ENCODE data around the gene EGLN2. TPM values are rescaled to one million over a fixed set of nuclear protein-coding genes. Genes with fewer than 3 reads are reported as not detected.
"Not testable (repeated sequence)": the region's sequence is repeated elsewhere in the genome, so short reads cannot be mapped to it uniquely, and the experiment has no call there.

EGLN2 gene
- total RNA-seq, 1 experiment from 2014 or later, result 135 TPM

DNA sequence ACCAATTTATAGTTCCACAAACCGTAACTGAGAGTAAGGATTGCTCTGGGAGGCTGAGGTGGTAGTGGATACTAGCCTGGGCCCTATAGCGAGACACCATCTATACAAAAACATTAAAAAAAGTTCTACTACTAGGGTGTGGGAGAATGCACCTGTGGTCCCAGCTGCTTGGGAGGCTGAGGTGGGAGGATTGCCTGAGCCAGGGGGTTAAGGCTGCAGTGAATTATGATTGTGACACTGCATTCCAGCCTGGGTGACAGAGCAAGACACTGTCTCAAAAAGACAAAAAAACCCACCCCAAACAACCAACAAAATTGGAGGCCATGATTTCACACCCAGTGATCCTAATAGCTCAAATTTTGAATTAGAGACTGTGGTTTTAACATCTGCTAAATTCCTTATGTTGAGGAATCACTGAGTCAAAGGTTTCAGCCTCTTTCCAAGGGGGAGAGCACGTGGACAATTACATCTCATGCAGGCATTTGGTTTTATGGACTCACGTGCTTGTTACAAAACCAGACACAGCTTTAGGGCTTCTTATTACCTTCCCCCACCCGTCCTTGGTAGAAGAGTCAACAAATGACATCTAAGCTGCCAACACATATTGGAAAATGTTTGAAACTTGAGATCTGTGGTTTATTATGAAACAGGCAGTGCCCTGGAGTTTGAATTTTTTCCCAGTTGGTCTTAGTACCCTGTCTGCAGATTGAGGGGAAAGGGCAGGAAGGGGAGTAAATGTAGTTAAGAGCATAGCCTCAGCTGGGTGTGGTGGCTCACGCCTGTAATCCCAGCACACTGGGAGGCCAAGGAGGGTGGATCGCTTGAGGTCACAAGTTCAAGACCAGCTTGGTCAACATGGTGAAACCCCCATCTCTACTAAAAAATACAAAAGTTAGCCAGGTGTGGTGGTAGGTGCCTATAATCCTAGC lies 32.8 kb downstream of the EGLN2 start:
- Histone ChIP-seq H3K4me1 (peaks cover 15% of the 10 kb centered on the region), H3K4me3 (ENCODE audit: low read depth, low read length) (no peak overlapping the region), H3K27me3 (replicated peaks; ENCODE audit: control insufficient read depth, insufficient read depth, low read length) (no peaks in the 10 kb centered on the region), H3K36me3 (ENCODE audit: control insufficient read depth, insufficient read depth, low read length) (no peaks in the 10 kb centered on the region), H3K9me3 (no peaks in the 10 kb centered on the region)
- H3K27me3 Mint-ChIP-seq (ENCODE audit: insufficient read depth, unreplicated experiment), result no peaks in the 10 kb centered on the region
- TSS peak; percentile 78 for BruUV-seq (replicated peaks)
- TF ChIP-seq, protein P1, sequence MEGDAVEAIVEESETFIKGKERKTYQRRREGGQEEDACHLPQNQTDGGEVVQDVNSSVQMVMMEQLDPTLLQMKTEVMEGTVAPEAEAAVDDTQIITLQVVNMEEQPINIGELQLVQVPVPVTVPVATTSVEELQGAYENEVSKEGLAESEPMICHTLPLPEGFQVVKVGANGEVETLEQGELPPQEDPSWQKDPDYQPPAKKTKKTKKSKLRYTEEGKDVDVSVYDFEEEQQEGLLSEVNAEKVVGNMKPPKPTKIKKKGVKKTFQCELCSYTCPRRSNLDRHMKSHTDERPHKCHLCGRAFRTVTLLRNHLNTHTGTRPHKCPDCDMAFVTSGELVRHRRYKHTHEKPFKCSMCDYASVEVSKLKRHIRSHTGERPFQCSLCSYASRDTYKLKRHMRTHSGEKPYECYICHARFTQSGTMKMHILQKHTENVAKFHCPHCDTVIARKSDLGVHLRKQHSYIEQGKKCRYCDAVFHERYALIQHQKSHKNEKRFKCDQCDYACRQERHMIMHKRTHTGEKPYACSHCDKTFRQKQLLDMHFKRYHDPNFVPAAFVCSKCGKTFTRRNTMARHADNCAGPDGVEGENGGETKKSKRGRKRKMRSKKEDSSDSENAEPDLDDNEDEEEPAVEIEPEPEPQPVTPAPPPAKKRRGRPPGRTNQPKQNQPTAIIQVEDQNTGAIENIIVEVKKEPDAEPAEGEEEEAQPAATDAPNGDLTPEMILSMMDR (IDR thresholded peaks at IDR 0.05; ENCODE audit: insufficient read depth in 1 of 2, low read depth in 1 of 2, low read length in 1 of 2, severe bottlenecking in 1 of 2, unreplicated experiment in 1 of 2), result no peak
- peak overlapping the region; percentile 28 for H3K4me3 Mint-ChIP-seq (ENCODE audit: unreplicated experiment)
- H3K27ac Mint-ChIP-seq (ENCODE audit: unreplicated experiment), result peak overlapping the region; percentile 76
- peak; percentile 74 to 80 for DNase-seq
- ChIA-PET CTCF (interaction anchor here (0.7 kb wide), 1 partner anchor 61 kb away, joined by 4 read pairs; no protein-coding TSS in a partner anchor), POLR2A (interaction anchor here (0.5 kb wide), 1 partner anchor 115 kb away, joined by 3 read pairs; the partner anchor contains the start of gene ITPKC)
- peaks cover 11% of the 10 kb centered on the region for H3K36me3 Mint-ChIP-seq (ENCODE audit: insufficient read depth, unreplicated experiment)
- intact Hi-C loops (cut with micrococcal nuclease; ENCODE audit: unreplicated experiment), result no loop called here
- H3K9me3 Mint-ChIP-seq (ENCODE audit: unreplicated experiment), result peaks cover 19% of the 10 kb centered on the region
- H3K4me1 Mint-ChIP-seq (ENCODE audit: low read depth, unreplicated experiment), result peaks cover 21% of the 10 kb centered on the region

GRCh38 chr19:40832431-40832790 lies 33.4 kb downstream of the EGLN2 start:
- peaks cover 11% of the 10 kb centered on the region for H3K36me3 Mint-ChIP-seq (ENCODE audit: insufficient read depth, unreplicated experiment)
- ChIA-PET CTCF (interaction anchor here (0.7 kb wide), 1 partner anchor 60 kb away, joined by 4 read pairs; no protein-coding TSS in a partner anchor), POLR2A (interaction anchor here (0.5 kb wide), 1 partner anchor 115 kb away, joined by 3 read pairs; the partner anchor contains the start of gene ITPKC)
- H3K36me3 ChIP-seq (ENCODE audit: control insufficient read depth, insufficient read depth, low read length); intact Hi-C loops (cut with micrococcal nuclease; ENCODE audit: unreplicated experiment); H3K4me3 Mint-ChIP-seq (ENCODE audit: unreplicated experiment); H3K27me3 Mint-ChIP-seq (ENCODE audit: insufficient read depth, unreplicated experiment); H3K4me3 ChIP-seq (ENCODE audit: low read depth, low read length); H3K9me3 ChIP-seq; BruUV-seq (replicated peaks); H3K27me3 ChIP-seq (replicated peaks; ENCODE audit: control insufficient read depth, insufficient read depth, low read length); DNase-seq: not testable (repeated sequence)
- H3K9me3 Mint-ChIP-seq (ENCODE audit: unreplicated experiment), result peaks cover 19% of the 10 kb centered on the region
- peaks cover 15% of the 10 kb centered on the region for H3K4me1 ChIP-seq
- peak overlapping the region; percentile 76 for H3K27ac Mint-ChIP-seq (ENCODE audit: unreplicated experiment)
- peaks cover 21% of the 10 kb centered on the region for H3K4me1 Mint-ChIP-seq (ENCODE audit: low read depth, unreplicated experiment)

DNA sequence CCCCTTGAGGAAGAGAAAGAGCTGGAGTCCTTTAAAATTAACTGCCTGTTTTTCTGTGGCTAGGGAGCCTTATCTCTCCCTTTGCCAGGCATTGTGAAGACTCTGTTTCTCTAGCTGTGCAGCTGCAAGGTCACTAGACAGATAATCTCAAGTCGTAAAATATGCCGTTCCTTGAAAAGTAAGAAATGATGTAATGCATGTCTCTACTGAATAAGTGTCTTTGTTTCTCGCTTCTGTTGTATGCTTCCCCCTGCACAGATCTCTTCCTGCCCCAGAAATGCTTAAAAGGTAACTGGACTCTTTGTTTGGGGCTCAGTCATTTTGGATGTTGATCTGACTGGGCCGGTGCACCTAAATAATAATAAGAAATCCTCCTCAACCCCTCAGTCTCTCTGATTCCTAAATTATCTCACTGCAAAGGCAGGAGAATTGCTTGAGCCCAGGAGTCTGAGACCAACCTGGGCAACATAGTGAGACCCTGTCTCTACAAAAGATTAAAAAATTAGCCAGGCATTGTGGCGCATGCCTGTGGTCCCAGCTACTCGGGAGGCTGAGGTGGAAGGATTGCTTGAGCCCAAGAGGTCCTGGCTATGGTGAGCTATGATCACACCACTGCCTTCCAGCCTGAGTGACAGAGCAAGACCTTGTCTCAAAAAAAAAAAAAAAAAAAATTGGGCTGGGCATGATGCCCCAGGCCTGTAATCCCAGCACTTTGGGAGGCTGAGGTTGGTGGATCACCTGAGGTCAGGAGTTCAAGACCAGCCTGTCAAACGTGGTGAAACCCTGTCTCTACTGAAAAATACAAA lies 34.9 kb downstream of the EGLN2 start:
- Mint-ChIP-seq H3K4me1 (ENCODE audit: low read depth, unreplicated experiment) (peaks cover 28% of the 10 kb centered on the region), H3K27ac (ENCODE audit: unreplicated experiment) (peak overlapping the region; percentile 76), H3K4me3 (ENCODE audit: unreplicated experiment) (peak overlapping the region; percentile 34), H3K9me3 (ENCODE audit: unreplicated experiment) (peaks cover 16% of the 10 kb centered on the region)
- H3K4me1 ChIP-seq, result peaks cover 15% of the 10 kb centered on the region
- H3K36me3 Mint-ChIP-seq (ENCODE audit: insufficient read depth, unreplicated experiment); H3K4me3 ChIP-seq (ENCODE audit: low read depth, low read length); intact Hi-C loops (cut with micrococcal nuclease; ENCODE audit: unreplicated experiment); H3K27me3 Mint-ChIP-seq (ENCODE audit: insufficient read depth, unreplicated experiment); H3K9me3 ChIP-seq; POLR2A ChIA-PET; H3K27me3 ChIP-seq (replicated peaks; ENCODE audit: control insufficient read depth, insufficient read depth, low read length); H3K36me3 ChIP-seq (ENCODE audit: control insufficient read depth, insufficient read depth, low read length): not testable (repeated sequence)
- CTCF ChIA-PET, result interaction anchor here (0.6 kb wide), 2 partner anchors 10 to 60 kb away, joined by 3 to 5 read pairs; no protein-coding TSS in a partner anchor
- DNase-seq, result peak in 1 of 2 experiments; percentile 5
- BruUV-seq (replicated peaks), result TSS peak; percentile 54

Measured in Caco-2 (cell line).